Gastrocnemius medialis (tissue), 4 donors: Measurements from ENCODE around the gene SCUBE1. TPM values are rescaled to one million over a fixed set of nuclear protein-coding genes. Genes with fewer than 3 reads are reported as not detected.

ENCODE experiments used
- ATAC-seq, 2 donors: fragments of 150-250 bp; one replicate each; pipeline ENCODE4 v1.9.1; 2016
- DNase-seq, 2 donors: peaks; one replicate each; pipeline ENCODE4 v3.0.0-alpha.2; 2019
- H3K27ac ChIP-seq, 4 donors: fragments of 200-600 bp; sonication (generic); 1 replicate in 1 of 4; 2 replicates in 3 of 4; pipeline ENCODE4 v1.5.1; 2016 to 2018; ENCODE audit warnings: mild to moderate bottlenecking in 2 of 4, moderate library complexity in 1 of 4
- H3K27me3 ChIP-seq, 3 donors: fragments of 200-600 bp; sonication (generic) in 2 of 3; 1 replicate in 1 of 3; 2 replicates in 2 of 3; pipeline versions ENCODE4 v1.5.1 to v1.6.0; 2016 to 2019; ENCODE audit warnings: mild to moderate bottlenecking in 1 of 3, moderate library complexity in 1 of 3
- H3K36me3 ChIP-seq, 2 donors: fragments of 200-600 bp; sonication (generic) in 1 of 2; one replicate each; pipeline ENCODE4 v1.5.1; 2017 to 2018
- H3K4me1 ChIP-seq, 2 donors: fragments of 200-600 bp; sonication (generic) in 1 of 2; one replicate each; pipeline ENCODE4 v1.5.1; 2016 to 2017; ENCODE audit warnings: mild to moderate bottlenecking in 2 of 2
- H3K4me3 ChIP-seq, 4 donors: fragments of 200-600 bp; sonication (generic) in 3 of 4; 1 replicate in 1 of 4; 2 replicates in 3 of 4; pipeline ENCODE4 v1.5.1; 2016 to 2019; ENCODE audit warnings: mild to moderate bottlenecking in 2 of 4
- H3K9me3 ChIP-seq, 3 donors: fragments of 200-600 bp; sonication (generic) in 2 of 3; 1 replicate in 1 of 3; 2 replicates in 2 of 3; pipeline ENCODE4 v1.5.1; 2016 to 2019
- CTCF ChIP-seq, 5 experiments: fragments of 450-650 bp in 3 of 5; fragments of 200-600 bp in 2 of 5; sonication (generic) in 2 of 5; IDR thresholded peaks in 4 of 5; conservative IDR thresholded peaks in 1 of 5; 1 replicate in 4 of 5; 2 replicates in 1 of 5; pipeline ENCODE4 v1.5.1; 2016 to 2019; ENCODE audit warnings: antibody characterized with exemption in 5 of 5, mild to moderate bottlenecking in 3 of 5, moderate library complexity in 3 of 5
- POLR2A ChIP-seq, 2 donors: fragments of 450-650 bp; IDR thresholded peaks; one replicate each; pipeline ENCODE4 v1.6.1; 2017; ENCODE audit warnings: antibody characterized with exemption in 2 of 2, mild to moderate bottlenecking in 2 of 2, moderate library complexity in 2 of 2
- in situ Hi-C, 4 donors: fragments of 200-750 bp; cut with MboI; loops; one replicate each; pipeline versions ENCODE4 v1.15.0 to v1.8.0; 2017; ENCODE audit warnings: low sequenced_read_pairs in 4 of 4
- intact Hi-C: fragments of 100-400 bp; cut with DNase I; formaldehyde crosslinking; loops from one replicate; pipeline ENCODE4 v1.15.1; 2023; ENCODE audit warnings: low total_unique reads
- total RNA-seq, 4 donors: library from RNA; depleted of rRNA; stranded (reverse); fragments of >200 nt; gene quantifications; one replicate each; pipeline versions ENCODE4 v1.1.0 to v1.2.3, GENCODE V29; 2016

SCUBE1 gene
- total RNA-seq, 4 donors from 2014 or later = 0.20 to 0.55 (median 0.41) TPM

GRCh38 chr22:43159484-43160178 lies 183.5 kb downstream of the SCUBE1 start:
- Histone ChIP-seq H3K4me1 (peaks cover 0 to 3% of the 10 kb centered on the region in 2 donors), H3K4me3 (no peak overlapping the region), H3K27ac (no peak overlapping the region), H3K36me3 (peaks cover 0 to 11% of the 10 kb centered on the region in 2 donors), H3K27me3 (no peaks in the 10 kb centered on the region), H3K9me3 (no peaks in the 10 kb centered on the region)
- DNase-seq = no peak
- in situ Hi-C loops (no loop called here), intact Hi-C loops (no loop called here)
- TF ChIP-seq CTCF (IDR thresholded peaks at IDR 0.05 in 4 of 5, conservative IDR thresholded peaks at IDR 0.05 in 1 of 5) (no peak), POLR2A (IDR thresholded peaks at IDR 0.05) (no peak)
- ATAC-seq = no peak

GRCh38 chr22:43158778-43159483 lies 184.2 kb downstream of the SCUBE1 start:
- TF ChIP-seq CTCF (IDR thresholded peaks at IDR 0.05 in 4 of 5, conservative IDR thresholded peaks at IDR 0.05 in 1 of 5) (no peak), POLR2A (IDR thresholded peaks at IDR 0.05) (no peak)
- Histone ChIP-seq H3K27ac (no peak overlapping the region), H3K27me3 (no peaks in the 10 kb centered on the region), H3K9me3 (no peaks in the 10 kb centered on the region), H3K36me3 (peaks cover 0 to 11% of the 10 kb centered on the region in 2 donors), H3K4me1 (peaks cover 0 to 7% of the 10 kb centered on the region in 2 donors), H3K4me3 (no peak overlapping the region)
- intact Hi-C loops = no loop called here
- in situ Hi-C loops = no loop called here
- ATAC-seq (no peak), DNase-seq (no peak)

- Histone ChIP-seq H3K27ac (no peak overlapping the region), H3K4me1 (peaks cover under 1 to 7% of the 10 kb centered on the region in 2 donors), H3K9me3 (no peaks in the 10 kb centered on the region), H3K36me3 (peaks cover 0 to 10% of the 10 kb centered on the region in 2 donors), H3K27me3 (no peaks in the 10 kb centered on the region), H3K4me3 (no peak overlapping the region)
- no peak for TF ChIP-seq CTCF (IDR thresholded peaks at IDR 0.05 in 4 of 5, conservative IDR thresholded peaks at IDR 0.05 in 1 of 5)
- TF ChIP-seq POLR2A (IDR thresholded peaks at IDR 0.05) = no peak
- intact Hi-C loops (no loop called here), in situ Hi-C loops (no loop called here)
- no peak for DNase-seq
- ATAC-seq = no peak
Measured at GRCh38 chr22:43157874-43158546, 185.2 kb downstream of the SCUBE1 start.

- DNase-seq (no peak), ATAC-seq (no peak)
- Histone ChIP-seq H3K9me3 (no peaks in the 10 kb centered on the region), H3K36me3 (no peaks in the 10 kb centered on the region), H3K4me1 (peaks cover 13 to 22% of the 10 kb centered on the region in 2 donors), H3K4me3 (no peak overlapping the region), H3K27ac (no peak overlapping the region), H3K27me3 (no peaks in the 10 kb centered on the region)
- TF ChIP-seq CTCF (IDR thresholded peaks at IDR 0.05 in 4 of 5, conservative IDR thresholded peaks at IDR 0.05 in 1 of 5) = no peak
- no peak for TF ChIP-seq POLR2A (IDR thresholded peaks at IDR 0.05)
- in situ Hi-C loops (no loop called here), intact Hi-C loops (no loop called here)
Measured at GRCh38 chr22:43156413-43156812, 186.8 kb downstream of the SCUBE1 start.
